Neural cell (in vitro differentiated cells): Measurements from ENCODE around the gene HGF. TPM values are rescaled to one million over a fixed set of nuclear protein-coding genes. Genes with fewer than 3 reads are reported as not detected.

Source experiments
- H2AFZ ChIP-seq: fragments of 200-600, 300-800 bp; sonication (generic), shearing (Covaris generic); 2 replicates; pipeline ENCODE4 v1.6.0; 2014; ENCODE audit warnings: low read depth, mild to moderate bottlenecking, antibody characterized with exemption, low read length, moderate library complexity
- H3F3A ChIP-seq: fragments of 200-600 bp; shearing (Covaris generic); 2 replicates; pipeline ENCODE4 v1.6.1; 2016; ENCODE audit warnings: mild to moderate bottlenecking, moderate library complexity, mixed read lengths, antibody characterized with exemption, low read length; ENCODE audit not compliant: insufficient read depth, poor library complexity, severe bottlenecking
- H3K27ac ChIP-seq: fragments of 200-600, 300-800 bp; sonication (generic), shearing (Covaris generic); 2 replicates; pipeline ENCODE4 v1.5.1; 2014; ENCODE audit warnings: mild to moderate bottlenecking, low read length, moderate library complexity
- H3K27me3 ChIP-seq: fragments of 300-800, 200-600 bp; sonication (generic), shearing (Covaris generic); 2 replicates; pipeline ENCODE4 v1.6.0; 2014; ENCODE audit warnings: mild to moderate bottlenecking, low read depth, low read length, moderate library complexity; ENCODE audit not compliant: insufficient read depth
- H3K36me3 ChIP-seq: fragments of 300-800, 200-600 bp; sonication (generic), shearing (Covaris generic); 2 replicates; pipeline ENCODE4 v1.5.1; 2014; ENCODE audit warnings: mild to moderate bottlenecking, antibody characterized with exemption, low read length, moderate library complexity; ENCODE audit not compliant: insufficient read depth
- H3K4me2 ChIP-seq: fragments of 300-800, 200-600 bp; sonication (generic), shearing (Covaris generic); 2 replicates; pipeline ENCODE4 v1.6.0; 2014; ENCODE audit warnings: mild to moderate bottlenecking, low read length
- H3K4me3 ChIP-seq: fragments of 300-800, 200-600 bp; sonication (generic), shearing (Covaris generic); 2 replicates; pipeline ENCODE4 v1.5.1; 2014; ENCODE audit warnings: mild to moderate bottlenecking, low read length, moderate library complexity
- H3K79me2 ChIP-seq: fragments of 200-600 bp; shearing (Covaris generic); replicated peaks from 2 replicates; pipeline ENCODE4 v1.6.0; 2014; ENCODE audit warnings: mild to moderate bottlenecking, low read length, moderate library complexity; ENCODE audit not compliant: insufficient read depth
- H3K9ac ChIP-seq: fragments of 300-800, 200-600 bp; sonication (generic), shearing (Covaris generic); 2 replicates; pipeline ENCODE4 v1.6.1; 2016; ENCODE audit warnings: mild to moderate bottlenecking, low read length, mixed read lengths
- H3K9me2 ChIP-seq: fragments of 200-600 bp; shearing (Covaris generic); 2 replicates; pipeline ENCODE4 v1.6.1; 2016; ENCODE audit warnings: mild to moderate bottlenecking, low read length, mixed read lengths; ENCODE audit not compliant: insufficient read depth
- H3K9me3 ChIP-seq: fragments of 200-600, 300-800 bp; sonication (generic), shearing (Covaris generic); 2 replicates; pipeline ENCODE4 v1.6.1; 2016; ENCODE audit warnings: mild to moderate bottlenecking, mixed run types, low read length, moderate library complexity, mixed read lengths
- H4K20me1 ChIP-seq: fragments of 200-600 bp; shearing (Covaris generic); 2 replicates; pipeline ENCODE4 v1.6.1; 2016; ENCODE audit warnings: mild to moderate bottlenecking, mixed run types; ENCODE audit not compliant: insufficient read depth
- CTCF ChIP-seq: fragments of 450-650 bp; IDR thresholded peaks from 2 replicates; pipeline ENCODE4 v1.5.1; 2014; ENCODE audit warnings: antibody characterized with exemption, mild to moderate bottlenecking, moderate library complexity; ENCODE audit not compliant: poor library complexity, severe bottlenecking
- EP300 ChIP-seq: fragments of 450-650 bp; conservative IDR thresholded peaks from 2 replicates; pipeline ENCODE4 v1.6.1; 2014; ENCODE audit warnings: antibody characterized with exemption, mild to moderate bottlenecking, moderate library complexity; ENCODE audit not compliant: poor library complexity, severe bottlenecking
- EZH2 ChIP-seq: fragments of 200-600, 300-800 bp; shearing (Covaris generic), sonication (generic); IDR thresholded peaks from 2 replicates; pipeline ENCODE4 v1.6.1; 2014; ENCODE audit warnings: antibody characterized with exemption, low read length, borderline replicate concordance, mild to moderate bottlenecking; ENCODE audit not compliant: insufficient read depth, poor library complexity, severe bottlenecking
- MXI1 ChIP-seq: fragments of 450-650 bp; conservative IDR thresholded peaks from 2 replicates; pipeline ENCODE4 v1.6.1; 2014; ENCODE audit warnings: antibody characterized with exemption, mild to moderate bottlenecking; ENCODE audit not compliant: poor library complexity, severe bottlenecking
- POLR2AphosphoS5 ChIP-seq: IDR thresholded peaks from 2 replicates; pipeline ENCODE4 v1.6.1; 2012
- RAD21 ChIP-seq: fragments of 450-650 bp; conservative IDR thresholded peaks from 2 replicates; pipeline ENCODE4 v1.6.1; 2014; ENCODE audit warnings: antibody characterized with exemption, mild to moderate bottlenecking, moderate library complexity
- SMC3 ChIP-seq: fragments of 450-650 bp; conservative IDR thresholded peaks from 2 replicates; pipeline ENCODE4 v1.6.1; 2014; ENCODE audit warnings: antibody characterized with exemption, mild to moderate bottlenecking, moderate library complexity; ENCODE audit not compliant: poor library complexity
- TAF1 ChIP-seq: IDR thresholded peaks from 2 replicates; pipeline ENCODE4 v1.6.1; 2012; ENCODE audit warnings: low read depth
- polyA plus RNA-seq: library from polyadenylated mRNA; depleted of rRNA; stranded (reverse); fragments of >200 nt; gene quantifications from 2 replicates; pipeline ENCODE4 v1.2.3, GENCODE V29; 2014
- TF ChIP-seq, protein P1 (sequence below): IDR thresholded peaks from 2 replicates; pipeline ENCODE4 v1.6.1; 2012; ENCODE audit warnings: borderline replicate concordance

HGF gene
- polyA plus RNA-seq, 1 donor from 2014 or later = not detected

DNA sequence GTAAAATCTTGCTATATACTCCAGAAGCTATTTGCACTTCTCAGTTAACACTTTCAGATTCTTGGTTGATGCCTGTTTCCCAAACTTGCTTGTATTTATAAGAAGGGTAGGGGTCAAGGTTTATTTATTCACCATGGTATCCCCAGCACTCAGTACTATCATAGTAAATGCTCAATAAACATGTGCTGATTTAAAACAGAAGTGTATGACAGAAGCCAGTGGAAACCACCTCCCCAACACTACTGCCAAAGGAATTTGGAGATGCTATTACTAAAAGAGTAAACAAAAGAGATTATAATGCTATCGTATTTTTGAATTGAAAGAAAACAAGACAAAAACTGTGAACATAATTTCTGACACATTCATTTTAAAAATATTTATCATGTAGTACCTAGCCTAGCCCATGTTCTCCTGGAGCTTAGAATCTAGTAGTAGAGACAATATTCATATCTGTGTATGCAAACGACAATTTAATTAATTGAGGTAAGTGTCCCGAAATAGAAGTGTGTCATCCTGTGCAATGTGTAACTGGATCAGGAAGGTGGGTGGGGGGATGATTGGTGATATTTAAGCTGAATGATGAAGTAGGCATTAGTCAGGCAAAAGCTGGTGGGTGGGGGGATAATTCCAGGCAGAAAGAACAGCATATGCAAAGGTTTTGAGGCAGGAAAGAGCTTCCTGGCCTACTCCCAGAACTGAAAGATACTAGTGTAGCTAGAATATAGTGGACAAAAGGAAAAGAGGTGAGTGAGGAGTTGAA lies 77.5 kb downstream of the HGF start:
- Histone ChIP-seq H3K4me3 (no peak overlapping the region), H3K9ac (no peak overlapping the region), H3K36me3 (no peaks in the 10 kb centered on the region), H3K9me2 (no peaks in the 10 kb centered on the region), H3F3A (no peaks in the 10 kb centered on the region), H2AFZ (no peak overlapping the region), H3K27me3 (no peaks in the 10 kb centered on the region), H3K9me3 (no peaks in the 10 kb centered on the region), H3K4me2 (no peak overlapping the region), H3K79me2 (no peaks in the 10 kb centered on the region), H4K20me1 (no peaks in the 10 kb centered on the region), H3K27ac (no peak overlapping the region)
- TF ChIP-seq EZH2 = no peak
- no peak for TF ChIP-seq POLR2AphosphoS5
- TF ChIP-seq MXI1 = no peak
- TF ChIP-seq CTCF = no peak
- TF ChIP-seq TAF1 = no peak
- TF ChIP-seq, protein P1, sequence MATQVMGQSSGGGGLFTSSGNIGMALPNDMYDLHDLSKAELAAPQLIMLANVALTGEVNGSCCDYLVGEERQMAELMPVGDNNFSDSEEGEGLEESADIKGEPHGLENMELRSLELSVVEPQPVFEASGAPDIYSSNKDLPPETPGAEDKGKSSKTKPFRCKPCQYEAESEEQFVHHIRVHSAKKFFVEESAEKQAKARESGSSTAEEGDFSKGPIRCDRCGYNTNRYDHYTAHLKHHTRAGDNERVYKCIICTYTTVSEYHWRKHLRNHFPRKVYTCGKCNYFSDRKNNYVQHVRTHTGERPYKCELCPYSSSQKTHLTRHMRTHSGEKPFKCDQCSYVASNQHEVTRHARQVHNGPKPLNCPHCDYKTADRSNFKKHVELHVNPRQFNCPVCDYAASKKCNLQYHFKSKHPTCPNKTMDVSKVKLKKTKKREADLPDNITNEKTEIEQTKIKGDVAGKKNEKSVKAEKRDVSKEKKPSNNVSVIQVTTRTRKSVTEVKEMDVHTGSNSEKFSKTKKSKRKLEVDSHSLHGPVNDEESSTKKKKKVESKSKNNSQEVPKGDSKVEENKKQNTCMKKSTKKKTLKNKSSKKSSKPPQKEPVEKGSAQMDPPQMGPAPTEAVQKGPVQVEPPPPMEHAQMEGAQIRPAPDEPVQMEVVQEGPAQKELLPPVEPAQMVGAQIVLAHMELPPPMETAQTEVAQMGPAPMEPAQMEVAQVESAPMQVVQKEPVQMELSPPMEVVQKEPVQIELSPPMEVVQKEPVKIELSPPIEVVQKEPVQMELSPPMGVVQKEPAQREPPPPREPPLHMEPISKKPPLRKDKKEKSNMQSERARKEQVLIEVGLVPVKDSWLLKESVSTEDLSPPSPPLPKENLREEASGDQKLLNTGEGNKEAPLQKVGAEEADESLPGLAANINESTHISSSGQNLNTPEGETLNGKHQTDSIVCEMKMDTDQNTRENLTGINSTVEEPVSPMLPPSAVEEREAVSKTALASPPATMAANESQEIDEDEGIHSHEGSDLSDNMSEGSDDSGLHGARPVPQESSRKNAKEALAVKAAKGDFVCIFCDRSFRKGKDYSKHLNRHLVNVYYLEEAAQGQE = no peak
- no peak for TF ChIP-seq EP300
- no peak for TF ChIP-seq SMC3
- TF ChIP-seq RAD21 = no peak

- H3K27me3 ChIP-seq = no peaks in the 10 kb centered on the region
- H3K9me3 ChIP-seq = no peaks in the 10 kb centered on the region
- TF ChIP-seq, protein P1 = no peak
- TF ChIP-seq EP300 = no peak
- TF ChIP-seq CTCF = no peak
- no peak for TF ChIP-seq RAD21
- no peak for TF ChIP-seq MXI1
- TF ChIP-seq EZH2 = no peak
- TF ChIP-seq SMC3 = no peak
- TF ChIP-seq TAF1 = no peak
- TF ChIP-seq POLR2AphosphoS5 = no peak
- H3F3A ChIP-seq = no peaks in the 10 kb centered on the region
- H3K9ac ChIP-seq = no peak overlapping the region
- H3K9me2 ChIP-seq = no peaks in the 10 kb centered on the region
- no peaks in the 10 kb centered on the region for H3K79me2 ChIP-seq
- no peak overlapping the region for H3K4me3 ChIP-seq
- no peak overlapping the region for H3K27ac ChIP-seq
- no peaks in the 10 kb centered on the region for H3K36me3 ChIP-seq
- H2AFZ ChIP-seq = no peak overlapping the region
- no peak overlapping the region for H3K4me2 ChIP-seq
- H4K20me1 ChIP-seq = no peaks in the 10 kb centered on the region
Observed at GRCh38 chr7:81691199-81691821, 78.5 kb downstream of the HGF start.
